Vagina (tissue), 2 donors: ENCODE measurements around the gene SGTA. TPM values are rescaled to one million over a fixed set of nuclear protein-coding genes. Genes with fewer than 3 reads are reported as not detected.

Source experiments
- DNase-seq, 2 donors: peaks; one replicate each; pipeline ENCODE4 v3.0.0-alpha.2; 2017; ENCODE audit errors: extremely low spot score in 2 of 2
- H3K27ac ChIP-seq: fragments of 200-600 bp; sonication (generic); one replicate; pipeline ENCODE4 v1.5.1; 2019
- H3K27me3 ChIP-seq: fragments of 200-600 bp; sonication (generic); one replicate; pipeline ENCODE4 v1.5.1; 2019
- H3K36me3 ChIP-seq, 2 donors: fragments of 200-600 bp; sonication (generic); one replicate each; pipeline ENCODE4 v1.5.1; 2017 to 2019
- H3K4me1 ChIP-seq: fragments of 200-600 bp; sonication (generic); one replicate; pipeline ENCODE4 v1.5.1; 2019
- H3K4me3 ChIP-seq, 2 donors: fragments of 200-600 bp; sonication (generic); 1 replicate in 1 of 2; 2 replicates in 1 of 2; pipeline ENCODE4 v1.5.1; 2016 to 2019
- H3K9me3 ChIP-seq: fragments of 200-600 bp; sonication (generic); one replicate; pipeline ENCODE4 v1.5.1; 2019
- CTCF ChIP-seq, 3 experiments: fragments of 450-650 bp in 2 of 3; fragments of 200-600 bp in 1 of 3; sonication (generic) in 1 of 3; IDR thresholded peaks; one replicate each; pipeline ENCODE4 v1.5.1; 2017 to 2019; ENCODE audit warnings: antibody characterized with exemption in 3 of 3, mild to moderate bottlenecking in 2 of 3, moderate library complexity in 2 of 3
- POLR2A ChIP-seq, 2 donors: fragments of 450-650 bp; IDR thresholded peaks; one replicate each; pipeline ENCODE4 v1.6.1; 2017; ENCODE audit warnings: antibody characterized with exemption in 2 of 2, mild to moderate bottlenecking in 2 of 2, moderate library complexity in 2 of 2
- POLR2AphosphoS5 ChIP-seq, 2 donors: sonication (generic); formaldehyde crosslinking; IDR thresholded peaks; one replicate each; pipeline ENCODE4 v1.9.0; 2017; ENCODE audit warnings: antibody characterized with exemption in 2 of 2, mild to moderate bottlenecking in 2 of 2, low read depth in 1 of 2; ENCODE audit not compliant: insufficient read depth in 1 of 2
- intact Hi-C: fragments of 100-400 bp; cut with DNase I; formaldehyde crosslinking; loops from one replicate; pipeline ENCODE4 v1.15.1; 2023
- total RNA-seq: library from RNA; depleted of rRNA; stranded (reverse); fragments of >200 nt; gene quantifications from one replicate; pipeline ENCODE4 v1.2.3, GENCODE V29; 2016

Gene SGTA
- total RNA-seq, 1 donor from 2014 or later = 58.4 TPM

- TF ChIP-seq POLR2AphosphoS5 (IDR thresholded peaks at IDR 0.05; ENCODE audit: insufficient read depth in 1 of 2, low read depth in 1 of 2) (no peak), CTCF (IDR thresholded peaks at IDR 0.05) (no peak)
- peaks cover 0 to 56% of the 10 kb centered on the region in 2 donors for H3K36me3 ChIP-seq
- intact Hi-C loops = no loop called here
Observed at GRCh38 chr19:2758601-2759313, 24.3 kb downstream of the SGTA start.

GRCh38 chr19:2756921-2757881 lies 25.9 kb downstream of the SGTA start:
- H3K4me3 ChIP-seq = no peak overlapping the region
- peaks cover 0 to 40% of the 10 kb centered on the region in 2 donors for H3K36me3 ChIP-seq
- intact Hi-C loops = no loop called here
- no peak for DNase-seq
- H3K27me3 ChIP-seq = no peaks in the 10 kb centered on the region
- H3K4me1 ChIP-seq = no peaks in the 10 kb centered on the region
- no peak overlapping the region for H3K27ac ChIP-seq
- H3K9me3 ChIP-seq = no peaks in the 10 kb centered on the region
- TF ChIP-seq POLR2A (IDR thresholded peaks at IDR 0.05) (no peak), POLR2AphosphoS5 (IDR thresholded peaks at IDR 0.05; ENCODE audit: insufficient read depth in 1 of 2, low read depth in 1 of 2) (no peak), CTCF (IDR thresholded peaks at IDR 0.05) (no peak)

More at GRCh38 chr19:2758601-2759313, 24.3 kb downstream of the SGTA start:
- Histone ChIP-seq H3K9me3 (no peaks in the 10 kb centered on the region), H3K27me3 (no peaks in the 10 kb centered on the region), H3K27ac (no peak overlapping the region), H3K4me1 (no peaks in the 10 kb centered on the region), H3K4me3 (no peak overlapping the region)
- no peak for DNase-seq

GRCh38 chr19:2756477-2756876 lies 26.6 kb downstream of the SGTA start:
- no peaks in the 10 kb centered on the region for H3K27me3 ChIP-seq
- H3K36me3 ChIP-seq = peaks cover 0 to 34% of the 10 kb centered on the region in 2 donors
- no peak overlapping the region for H3K27ac ChIP-seq
- intact Hi-C loops = no loop called here
- no peaks in the 10 kb centered on the region for H3K4me1 ChIP-seq
- DNase-seq = no peak
- H3K9me3 ChIP-seq = no peaks in the 10 kb centered on the region
- no peak overlapping the region for H3K4me3 ChIP-seq
- TF ChIP-seq POLR2AphosphoS5 (IDR thresholded peaks at IDR 0.05; ENCODE audit: insufficient read depth in 1 of 2, low read depth in 1 of 2) (no peak), CTCF (IDR thresholded peaks at IDR 0.05) (no peak), POLR2A (IDR thresholded peaks at IDR 0.05) (no peak)

- Histone ChIP-seq H3K4me3 (no peak overlapping the region), H3K9me3 (no peaks in the 10 kb centered on the region), H3K27ac (no peak overlapping the region), H3K36me3 (peaks cover 0 to 27% of the 10 kb centered on the region in 2 donors), H3K4me1 (no peaks in the 10 kb centered on the region), H3K27me3 (no peaks in the 10 kb centered on the region)
- intact Hi-C loops = no loop called here
- DNase-seq = no peak
- TF ChIP-seq POLR2A (IDR thresholded peaks at IDR 0.05) = no peak
- TF ChIP-seq CTCF (IDR thresholded peaks at IDR 0.05) = no peak
- no peak for TF ChIP-seq POLR2AphosphoS5 (IDR thresholded peaks at IDR 0.05; ENCODE audit: insufficient read depth in 1 of 2, low read depth in 1 of 2)
Observed at GRCh38 chr19:2755811-2756210, 27.3 kb downstream of the SGTA start.

GRCh38 chr19:2755448-2755705 lies 27.7 kb downstream of the SGTA start:
- Histone ChIP-seq H3K27ac (no peak overlapping the region), H3K9me3 (no peaks in the 10 kb centered on the region), H3K4me3 (no peak overlapping the region), H3K27me3 (no peaks in the 10 kb centered on the region), H3K4me1 (no peaks in the 10 kb centered on the region), H3K36me3 (peaks cover 0 to 25% of the 10 kb centered on the region in 2 donors)
- intact Hi-C loops = no loop called here
- TF ChIP-seq POLR2AphosphoS5 (IDR thresholded peaks at IDR 0.05; ENCODE audit: insufficient read depth in 1 of 2, low read depth in 1 of 2) (no peak), CTCF (IDR thresholded peaks at IDR 0.05) (no peak), POLR2A (IDR thresholded peaks at IDR 0.05) (no peak)
- no peak for DNase-seq
